ENCODE measurements around the gene AP5S1.
"Not testable (repeated sequence)": the region's sequence is repeated elsewhere in the genome, so short reads cannot be mapped to it uniquely, and the experiment has no call there.

AP5S1 gene

GRCh38 chr20:3842348-3842930 lies 22.1 kb downstream of the AP5S1 start:
- DNase-seq (ENCODE audit: low spot score) = no peak
- no peak for FAIRE-seq

DNA sequence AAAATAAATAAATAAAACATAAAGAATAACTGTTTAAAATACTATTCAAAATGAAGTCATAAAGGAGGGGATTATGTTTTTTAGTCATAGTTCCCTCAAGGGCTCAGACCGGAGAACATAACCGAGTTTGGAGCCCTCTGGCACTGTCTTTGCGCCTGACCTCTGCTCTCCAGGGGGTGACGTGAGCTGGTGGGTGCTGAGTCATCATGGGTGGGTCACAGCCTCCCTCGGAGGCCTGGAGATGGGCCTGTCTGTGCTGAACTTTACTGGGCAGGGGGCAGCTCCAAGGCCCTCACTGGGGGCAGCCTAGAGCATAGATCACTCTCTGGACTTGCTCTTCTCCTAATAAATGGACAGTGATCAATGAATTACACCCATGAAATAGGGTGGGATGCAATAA lies 23.1 kb downstream of the AP5S1 start:
- peak; percentile 49 for DNase-seq (ENCODE audit: low spot score)
- no peak for FAIRE-seq

DNA sequence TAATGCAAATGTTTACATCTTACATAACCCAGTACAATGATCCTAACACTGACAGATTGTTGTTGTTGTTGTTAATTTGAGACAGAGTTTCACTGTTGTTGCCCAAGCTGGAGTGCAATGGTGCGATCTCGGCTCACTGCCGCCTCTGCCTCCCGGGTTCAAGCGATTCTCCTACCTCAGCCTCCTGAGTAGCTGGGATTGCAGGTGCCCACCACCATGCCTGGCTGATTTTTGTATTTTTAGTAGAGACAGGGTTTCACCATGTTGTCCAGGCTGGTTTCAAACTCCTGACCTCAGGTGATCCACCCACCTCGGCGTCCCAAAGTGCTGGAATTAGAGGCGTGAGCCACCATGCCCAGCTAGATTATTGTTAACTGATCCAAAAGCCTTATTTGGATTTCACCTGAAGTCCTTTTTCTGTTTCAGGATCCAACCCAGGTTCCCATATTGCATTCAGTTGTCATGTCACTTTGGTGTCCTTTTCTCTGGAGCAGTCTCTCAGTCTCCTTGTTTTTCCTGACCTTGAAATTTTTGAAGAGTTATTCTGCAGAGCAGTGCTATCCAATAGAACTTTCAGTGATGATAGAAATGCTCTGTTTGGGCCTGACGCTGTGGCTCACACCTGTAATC lies 23.8 kb downstream of the AP5S1 start:
- not testable (repeated sequence) for DNase-seq (ENCODE audit: low spot score)

GRCh38 chr20:3846378-3846739 lies 26.0 kb downstream of the AP5S1 start:
- DNase-seq (ENCODE audit: low spot score) = no peak
- no peak for FAIRE-seq

More for the DNA sequence above, 23.8 kb downstream of the AP5S1 start:
- not testable (repeated sequence) for FAIRE-seq

DNA sequence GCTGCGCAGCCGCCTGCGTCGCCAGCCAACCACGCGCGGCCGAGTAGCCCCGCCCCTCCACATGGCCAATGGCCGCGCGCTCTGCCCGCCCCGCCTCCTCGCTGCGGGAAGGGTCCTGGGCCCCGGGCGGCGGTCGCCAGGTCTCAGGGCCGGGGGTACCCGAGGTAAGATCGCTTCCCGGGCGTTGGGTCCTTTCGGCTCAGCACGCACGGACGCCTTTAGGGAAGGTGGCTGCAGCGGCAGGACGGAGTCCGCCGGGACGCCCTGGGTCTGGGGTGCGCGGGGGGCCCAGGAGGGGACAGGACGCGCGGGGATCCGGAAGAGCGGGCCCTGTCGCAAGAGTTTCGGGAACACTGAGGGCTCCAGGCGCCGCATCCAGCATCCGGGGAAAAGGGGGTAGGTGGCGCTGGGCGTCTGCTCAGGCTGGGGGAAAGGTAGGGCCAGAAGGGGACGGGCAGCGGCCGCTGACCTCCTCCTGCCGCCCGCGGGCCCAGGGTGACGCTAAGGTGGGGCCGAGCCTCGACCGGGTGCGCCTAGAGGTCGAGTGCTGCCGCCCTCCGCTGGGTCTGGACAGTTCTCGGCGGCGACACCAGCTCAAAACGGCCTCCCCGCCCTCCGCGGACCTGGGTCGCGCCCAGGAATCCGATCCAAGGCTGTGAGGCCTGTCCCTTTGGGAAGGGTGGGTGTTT lies 26.5 kb downstream of the AP5S1 start, which contains the start of gene MAVS:
MAVS (plus strand) TSS at position 95 of the 689 bp plus-strand sequence. CDS start 7,791 bp downstream, outside the sequence.
- no peak for FAIRE-seq
- peak; percentile 92 for DNase-seq (ENCODE audit: low spot score)

DNA sequence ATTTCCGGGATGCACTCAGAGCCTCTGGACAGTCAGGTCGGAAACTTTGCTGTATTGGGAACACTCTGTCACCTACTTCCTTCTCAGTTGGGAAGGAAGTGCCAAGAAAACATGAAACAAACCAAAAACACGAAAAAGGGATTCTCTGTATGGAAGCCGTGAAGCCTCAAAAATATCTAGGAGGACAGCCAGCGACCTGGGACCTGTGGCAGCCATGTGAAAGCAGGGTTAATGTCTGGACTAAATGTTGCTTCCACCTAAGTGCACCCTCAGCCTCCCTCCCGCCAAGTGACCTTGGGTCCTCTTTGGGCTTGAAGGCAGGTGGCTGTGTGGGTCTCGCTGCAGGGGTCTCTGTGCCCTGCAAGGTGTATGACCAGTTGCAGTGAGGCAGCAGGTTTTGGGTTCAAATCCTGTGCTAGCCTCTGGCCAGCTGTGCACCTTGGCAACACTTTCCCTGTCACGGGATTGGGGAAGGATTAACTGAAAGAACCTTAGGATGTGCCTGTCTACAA lies 27.1 kb downstream of the AP5S1 start:
- no peak for FAIRE-seq
- no peak for DNase-seq (ENCODE audit: low spot score)

DNA sequence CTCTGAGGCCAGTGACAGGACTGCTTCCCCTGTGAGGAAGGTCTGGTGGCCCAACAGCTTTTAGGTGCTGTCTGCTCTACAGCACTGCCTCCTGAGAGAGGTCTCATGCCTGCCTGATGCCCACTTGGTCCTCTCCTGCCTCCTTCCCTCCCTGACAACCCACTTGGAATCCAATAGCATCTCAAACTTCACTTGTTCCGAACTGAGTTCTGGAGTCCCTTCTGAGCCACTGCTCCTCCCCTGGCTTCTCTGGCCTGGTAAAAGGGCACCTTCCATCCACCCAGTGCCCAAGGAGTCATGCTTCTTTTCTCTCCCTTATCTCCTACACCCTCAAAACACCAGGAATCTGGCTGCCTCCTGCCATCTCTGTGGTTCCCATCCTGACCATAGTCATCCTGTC lies 28.2 kb downstream of the AP5S1 start:
- FAIRE-seq (no peak), DNase-seq (ENCODE audit: low spot score) (no peak)

DNA sequence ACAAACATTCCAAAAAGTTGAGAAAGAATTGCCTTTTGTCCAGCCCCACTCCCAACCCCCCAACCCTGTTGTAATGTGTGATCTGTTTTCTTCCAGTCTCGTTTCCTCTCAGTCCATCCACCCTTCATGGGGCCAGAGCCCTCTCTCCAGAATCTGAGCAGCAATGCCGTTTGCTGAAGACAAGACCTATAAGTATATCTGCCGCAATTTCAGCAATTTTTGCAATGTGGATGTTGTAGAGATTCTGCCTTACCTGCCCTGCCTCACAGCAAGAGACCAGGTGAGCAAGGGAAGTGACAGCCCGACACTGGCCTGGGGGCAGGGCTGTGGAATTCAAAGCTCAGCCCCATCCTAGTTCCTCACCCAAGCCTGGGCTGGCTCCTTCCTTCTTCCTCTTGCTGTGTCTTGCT lies 34.1 kb downstream of the AP5S1 start:
- FAIRE-seq = no peak
- no peak for DNase-seq (ENCODE audit: low spot score)

GRCh38 chr20:3857405-3857804 lies 37.1 kb downstream of the AP5S1 start:
- FAIRE-seq (no peak), DNase-seq (ENCODE audit: low spot score) (no peak)

GRCh38 chr20:3858689-3859088 lies 38.3 kb downstream of the AP5S1 start:
- DNase-seq (ENCODE audit: low spot score) (no peak), FAIRE-seq (no peak)

- no peak for FAIRE-seq
These were observed 40.8 kb downstream of the AP5S1 start for GRCh38 chr20:3861191-3861590.

GRCh38 chr20:3862333-3862732 lies 42.0 kb downstream of the AP5S1 start:
- FAIRE-seq (no peak), DNase-seq (ENCODE audit: low spot score) (no peak)

More at GRCh38 chr20:3861191-3861590, 40.8 kb downstream of the AP5S1 start:
- no peak for DNase-seq (ENCODE audit: low spot score)

DNA sequence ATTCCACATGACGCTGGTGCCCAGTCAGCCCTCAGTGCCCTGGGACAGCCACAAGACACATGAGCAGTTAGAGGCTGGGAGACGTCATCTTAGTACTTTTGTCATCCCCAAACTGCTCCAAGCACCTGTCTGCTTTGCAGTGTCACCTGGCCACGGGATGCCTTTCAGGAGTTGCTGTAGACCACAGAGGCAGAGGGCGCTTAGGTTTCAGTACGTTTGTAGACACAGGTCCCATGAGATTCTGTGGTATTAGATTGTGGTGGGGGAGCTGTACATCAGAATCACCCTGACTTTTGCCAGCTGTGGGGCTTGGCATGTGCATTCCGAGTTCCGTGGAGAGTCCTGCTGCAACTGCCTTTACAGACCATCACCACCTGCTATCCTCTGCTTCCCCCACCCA lies 43.0 kb downstream of the AP5S1 start:
- FAIRE-seq = no peak

GRCh38 chr20:3864518-3864917 lies 44.2 kb downstream of the AP5S1 start:
- no peak for FAIRE-seq
- no peak for DNase-seq (ENCODE audit: low spot score)

More for the DNA sequence above, 43.0 kb downstream of the AP5S1 start:
- DNase-seq (ENCODE audit: low spot score) = no peak

DNA sequence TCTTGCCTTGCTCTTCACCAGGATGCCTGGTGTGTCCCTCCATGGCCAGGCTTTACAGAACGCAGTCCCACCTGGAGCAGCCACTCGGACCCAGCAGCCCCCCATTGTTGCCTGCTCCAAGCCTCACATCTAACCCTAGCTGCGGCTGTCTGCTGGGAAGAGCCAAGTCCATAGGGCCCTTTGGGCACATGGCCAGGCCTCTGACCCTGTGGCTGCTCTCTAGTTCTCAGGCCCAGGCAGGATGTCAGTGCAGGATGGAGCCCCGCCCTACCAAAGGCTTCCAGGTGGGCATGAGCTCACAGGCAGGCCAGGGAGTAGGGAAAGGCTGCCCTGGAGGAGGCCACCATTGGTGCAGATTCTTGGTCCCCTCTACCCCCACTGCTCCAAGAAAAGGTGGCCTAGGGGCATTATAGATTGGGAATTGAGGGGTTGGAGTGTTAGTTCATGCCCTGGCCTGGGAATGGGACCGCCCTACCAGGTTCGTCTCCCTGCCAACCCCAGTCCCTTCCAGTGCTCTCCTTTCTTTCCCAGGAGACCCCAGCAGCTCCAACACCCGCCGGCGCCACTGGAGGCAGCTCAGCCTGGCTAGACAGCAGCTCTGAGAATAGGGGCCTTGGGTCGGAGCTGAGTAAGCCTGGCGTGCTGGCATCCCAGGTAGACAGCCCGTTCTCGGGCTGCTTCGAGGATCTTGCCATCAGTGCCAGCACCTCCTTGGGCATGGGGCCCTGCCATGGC lies 45.0 kb downstream of the AP5S1 start:
- DNase-seq (ENCODE audit: low spot score) (no peak), FAIRE-seq (no peak)

GRCh38 chr20:3865887-3866407 lies 45.6 kb downstream of the AP5S1 start:
- DNase-seq (ENCODE audit: low spot score) (no peak), FAIRE-seq (no peak)

DNA sequence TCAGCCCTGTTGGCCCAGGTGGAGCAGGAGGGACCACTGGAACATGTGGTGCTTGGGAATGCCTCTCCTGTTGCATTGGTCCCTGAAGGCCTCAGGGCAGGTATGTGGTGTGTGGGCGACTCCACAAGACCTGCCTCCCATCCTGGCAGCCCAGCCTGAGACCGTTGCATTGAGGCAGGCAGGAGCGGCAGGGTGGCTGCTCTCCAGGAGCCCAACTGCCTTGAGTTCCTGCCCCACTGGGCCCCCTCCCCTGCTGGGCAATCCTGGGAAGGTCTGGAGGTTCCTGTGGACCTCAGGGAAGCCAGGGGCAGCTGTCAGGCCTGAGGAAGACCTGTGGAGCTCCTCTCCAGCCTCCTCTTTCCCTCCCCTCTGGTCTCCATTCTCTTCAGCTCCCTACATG lies 46.1 kb downstream of the AP5S1 start:
- no peak for FAIRE-seq

DNA sequence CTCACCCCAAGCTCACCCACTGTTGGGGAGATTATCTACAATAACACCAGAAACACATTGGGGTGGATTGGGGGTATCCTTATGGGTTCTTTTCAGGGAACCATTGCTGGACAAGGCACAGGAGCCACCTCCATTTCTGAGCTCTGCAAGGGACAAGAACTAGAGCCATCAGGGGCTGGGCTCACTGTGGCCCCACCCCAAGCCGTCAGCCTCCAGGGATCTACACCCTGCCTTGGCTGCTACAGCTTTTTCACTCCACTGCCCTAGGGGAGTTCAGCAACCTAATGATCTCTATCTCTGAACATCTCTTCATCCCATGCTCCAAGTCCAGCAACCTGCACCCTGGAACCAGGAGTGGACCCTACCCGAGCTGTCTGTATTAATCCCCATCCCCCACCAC lies 47.5 kb downstream of the AP5S1 start:
- no peak for FAIRE-seq
- no peak for DNase-seq (ENCODE audit: low spot score)

More for the DNA sequence above, 46.1 kb downstream of the AP5S1 start:
- DNase-seq (ENCODE audit: low spot score) = no peak

GRCh38 chr20:3869839-3870634 lies 49.7 kb downstream of the AP5S1 start:
- no peak for FAIRE-seq
- no peak for DNase-seq (ENCODE audit: low spot score)

GRCh38 chr20:3871550-3872265 lies 51.4 kb downstream of the AP5S1 start:
- no peak for DNase-seq (ENCODE audit: low spot score)
- no peak for FAIRE-seq
